ENCODE measurements around the gene PRRT1.

The PRRT1 gene

DNA sequence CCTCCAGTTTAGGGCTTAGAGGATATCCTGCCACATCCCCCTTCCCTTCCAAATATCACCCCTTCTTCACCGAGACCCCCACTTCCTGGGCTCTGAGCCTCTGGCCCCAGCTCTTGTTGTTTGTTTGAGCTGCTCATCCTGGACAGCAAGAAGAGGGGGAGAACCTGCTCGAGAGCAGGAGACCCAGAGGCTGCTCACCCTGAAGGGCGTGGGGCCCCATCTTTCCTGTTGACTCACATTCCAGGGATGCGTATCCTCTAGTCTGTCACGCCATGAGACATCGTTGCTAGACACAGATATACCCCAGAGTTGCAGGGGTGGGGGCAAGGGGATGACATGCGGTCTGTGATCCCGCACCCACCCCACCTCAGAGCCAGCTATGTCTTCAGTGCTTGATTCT is 36.9 kb downstream of the PRRT1 start:
- TF ChIP-seq, protein P1, sequence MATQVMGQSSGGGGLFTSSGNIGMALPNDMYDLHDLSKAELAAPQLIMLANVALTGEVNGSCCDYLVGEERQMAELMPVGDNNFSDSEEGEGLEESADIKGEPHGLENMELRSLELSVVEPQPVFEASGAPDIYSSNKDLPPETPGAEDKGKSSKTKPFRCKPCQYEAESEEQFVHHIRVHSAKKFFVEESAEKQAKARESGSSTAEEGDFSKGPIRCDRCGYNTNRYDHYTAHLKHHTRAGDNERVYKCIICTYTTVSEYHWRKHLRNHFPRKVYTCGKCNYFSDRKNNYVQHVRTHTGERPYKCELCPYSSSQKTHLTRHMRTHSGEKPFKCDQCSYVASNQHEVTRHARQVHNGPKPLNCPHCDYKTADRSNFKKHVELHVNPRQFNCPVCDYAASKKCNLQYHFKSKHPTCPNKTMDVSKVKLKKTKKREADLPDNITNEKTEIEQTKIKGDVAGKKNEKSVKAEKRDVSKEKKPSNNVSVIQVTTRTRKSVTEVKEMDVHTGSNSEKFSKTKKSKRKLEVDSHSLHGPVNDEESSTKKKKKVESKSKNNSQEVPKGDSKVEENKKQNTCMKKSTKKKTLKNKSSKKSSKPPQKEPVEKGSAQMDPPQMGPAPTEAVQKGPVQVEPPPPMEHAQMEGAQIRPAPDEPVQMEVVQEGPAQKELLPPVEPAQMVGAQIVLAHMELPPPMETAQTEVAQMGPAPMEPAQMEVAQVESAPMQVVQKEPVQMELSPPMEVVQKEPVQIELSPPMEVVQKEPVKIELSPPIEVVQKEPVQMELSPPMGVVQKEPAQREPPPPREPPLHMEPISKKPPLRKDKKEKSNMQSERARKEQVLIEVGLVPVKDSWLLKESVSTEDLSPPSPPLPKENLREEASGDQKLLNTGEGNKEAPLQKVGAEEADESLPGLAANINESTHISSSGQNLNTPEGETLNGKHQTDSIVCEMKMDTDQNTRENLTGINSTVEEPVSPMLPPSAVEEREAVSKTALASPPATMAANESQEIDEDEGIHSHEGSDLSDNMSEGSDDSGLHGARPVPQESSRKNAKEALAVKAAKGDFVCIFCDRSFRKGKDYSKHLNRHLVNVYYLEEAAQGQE (IDR thresholded peaks at IDR 0.05; ENCODE audit: insufficient read depth in 1 of 2, low read depth in 2 of 2, low read length in 2 of 2): no peak
- TF ChIP-seq FOXP2 (optimal IDR thresholded peaks at IDR 0.05; ENCODE audit: borderline replicate concordance, extremely low read depth, extremely low read length, insufficient read depth): no peak
- no peak for TF ChIP-seq POLR2AphosphoS5 (IDR thresholded peaks at IDR 0.05; ENCODE audit: low read depth, low read length)
- TF ChIP-seq TAF1 (IDR thresholded peaks at IDR 0.05; ENCODE audit: borderline replicate concordance, insufficient read depth, low read length): no peak
- TF ChIP-seq SIN3A (IDR thresholded peaks at IDR 0.05; ENCODE audit: borderline replicate concordance, insufficient read depth, low read length): no peak

DNA sequence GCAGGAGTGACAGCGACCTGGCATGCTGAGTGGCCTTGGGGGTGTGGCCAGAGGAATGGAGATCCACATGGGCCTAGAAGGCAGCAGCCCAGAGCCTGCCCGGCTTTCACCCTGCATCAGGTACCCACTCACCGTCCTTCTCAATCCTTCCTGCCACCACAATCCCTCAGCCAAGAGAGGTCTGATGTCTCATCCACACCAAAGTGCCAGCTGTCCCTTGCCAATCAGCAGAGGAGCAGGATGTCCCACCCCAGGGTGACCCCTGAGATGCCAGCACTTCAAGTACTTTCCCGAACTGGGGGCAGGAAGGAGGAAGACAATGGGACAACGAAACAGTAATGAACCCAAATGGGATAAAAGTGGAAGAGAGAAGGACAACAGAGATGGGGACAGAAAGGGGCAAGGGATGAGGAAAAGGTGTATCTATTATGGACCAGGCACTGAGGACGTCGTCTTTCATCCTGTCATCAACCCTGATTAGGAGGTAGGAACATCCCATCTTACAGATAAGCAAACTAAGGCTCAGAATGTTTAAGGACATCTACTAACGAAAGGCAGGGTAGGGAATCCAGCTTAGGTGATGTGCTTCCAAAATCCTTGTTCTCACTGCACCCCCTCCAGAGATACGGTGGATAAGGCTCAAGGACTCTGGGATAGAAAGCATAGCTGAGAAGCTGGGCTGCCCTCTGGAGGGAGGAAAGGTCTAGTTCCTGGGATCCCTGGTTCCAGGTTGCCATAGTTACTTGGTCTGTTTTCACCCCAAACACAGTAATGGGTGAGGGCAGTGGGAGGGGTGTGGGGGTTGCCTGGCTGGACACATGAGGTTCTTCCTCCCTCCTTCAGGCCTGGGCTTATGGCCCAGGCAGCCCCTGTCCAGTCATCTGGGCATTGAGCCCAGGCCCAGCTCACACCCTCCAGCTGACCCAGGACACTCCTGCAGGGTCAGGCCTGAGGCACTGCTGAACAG is 38.1 kb downstream of the PRRT1 start:
- TF ChIP-seq SIN3A (IDR thresholded peaks at IDR 0.05; ENCODE audit: borderline replicate concordance, insufficient read depth, low read length): no peak
- TF ChIP-seq TAF1 (IDR thresholded peaks at IDR 0.05; ENCODE audit: borderline replicate concordance, insufficient read depth, low read length): no peak
- no peak; the same call in 1 of the 2 replicates for TF ChIP-seq POLR2AphosphoS5 (IDR thresholded peaks at IDR 0.05; ENCODE audit: low read depth, low read length)
- TF ChIP-seq, protein P1 (IDR thresholded peaks at IDR 0.05; ENCODE audit: insufficient read depth in 1 of 2, low read depth in 2 of 2, low read length in 2 of 2): no peak
- TF ChIP-seq FOXP2 (optimal IDR thresholded peaks at IDR 0.05; ENCODE audit: borderline replicate concordance, extremely low read depth, extremely low read length, insufficient read depth): no peak

DNA sequence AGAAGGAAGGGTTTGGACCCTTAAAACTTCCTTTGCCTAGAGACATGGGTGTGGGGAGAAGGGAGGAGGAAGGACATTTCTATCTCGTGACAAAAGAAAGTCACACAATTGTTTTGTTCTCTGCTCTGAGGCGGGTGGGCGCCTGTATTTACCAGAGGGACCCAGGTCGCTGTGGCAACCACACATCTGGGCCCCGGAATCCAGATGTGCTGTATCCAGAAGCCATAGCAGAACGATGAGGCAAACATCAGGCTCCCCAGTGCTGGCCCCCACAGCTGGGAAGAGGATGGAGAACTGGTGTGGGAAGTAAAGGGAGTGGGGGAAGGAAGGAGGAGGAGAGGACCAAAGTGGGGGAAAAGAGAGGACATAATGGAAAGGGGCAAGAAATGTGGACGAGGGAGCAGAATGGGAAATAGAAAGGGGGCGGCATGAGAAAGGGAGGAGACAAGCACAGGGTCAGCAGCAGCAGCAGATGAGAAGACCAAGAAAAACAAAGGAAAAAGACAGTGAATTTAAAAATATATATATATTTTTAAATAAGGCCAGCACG is 39.2 kb downstream of the PRRT1 start:
- TF ChIP-seq POLR2AphosphoS5 (IDR thresholded peaks at IDR 0.05; ENCODE audit: low read depth, low read length): no peak
- TF ChIP-seq, protein P1 (IDR thresholded peaks at IDR 0.05; ENCODE audit: insufficient read depth in 1 of 2, low read depth in 2 of 2, low read length in 2 of 2): no peak
- TF ChIP-seq TAF1 (IDR thresholded peaks at IDR 0.05; ENCODE audit: borderline replicate concordance, insufficient read depth, low read length): no peak
- no peak for TF ChIP-seq SIN3A (IDR thresholded peaks at IDR 0.05; ENCODE audit: borderline replicate concordance, insufficient read depth, low read length)
- TF ChIP-seq FOXP2 (optimal IDR thresholded peaks at IDR 0.05; ENCODE audit: borderline replicate concordance, extremely low read depth, extremely low read length, insufficient read depth): no peak

DNA sequence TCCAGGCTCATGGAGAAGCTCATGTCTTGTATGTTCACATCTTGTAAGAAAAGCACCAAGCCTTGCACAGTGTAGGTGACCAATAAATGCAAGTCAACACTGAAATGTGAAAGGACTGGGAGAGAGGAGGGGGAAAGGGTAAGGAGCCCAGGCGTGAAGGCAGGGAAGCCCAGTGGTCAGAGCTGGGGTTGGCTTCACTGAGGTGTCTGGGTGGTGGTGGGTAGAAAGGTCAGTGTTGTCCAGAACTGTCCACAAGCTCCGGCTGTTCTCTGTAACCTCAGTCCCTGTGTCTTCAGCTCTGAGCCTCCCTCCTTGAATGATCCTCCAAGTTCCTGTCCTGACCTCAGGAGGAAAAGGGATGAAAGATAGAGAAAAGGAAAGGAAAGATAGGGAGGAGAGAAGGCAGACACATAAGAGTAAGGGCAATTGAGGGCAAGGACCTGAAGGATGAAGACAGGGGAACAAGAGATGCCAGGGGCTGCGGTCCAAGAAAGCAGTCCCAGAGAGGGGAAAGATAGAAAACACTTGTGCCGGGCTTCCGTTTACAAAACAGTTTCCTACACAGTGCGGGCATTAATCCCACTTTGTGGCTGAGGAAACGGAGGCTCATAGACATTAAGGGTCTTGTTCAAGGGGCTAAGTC is 40.2 kb downstream of the PRRT1 start:
- TF ChIP-seq FOXP2 (optimal IDR thresholded peaks at IDR 0.05; ENCODE audit: borderline replicate concordance, extremely low read depth, extremely low read length, insufficient read depth): no peak
- TF ChIP-seq POLR2AphosphoS5 (IDR thresholded peaks at IDR 0.05; ENCODE audit: low read depth, low read length): no peak
- TF ChIP-seq TAF1 (IDR thresholded peaks at IDR 0.05; ENCODE audit: borderline replicate concordance, insufficient read depth, low read length): no peak
- no peak for TF ChIP-seq SIN3A (IDR thresholded peaks at IDR 0.05; ENCODE audit: borderline replicate concordance, insufficient read depth, low read length)
- TF ChIP-seq, protein P1 (IDR thresholded peaks at IDR 0.05; ENCODE audit: insufficient read depth in 1 of 2, low read depth in 2 of 2, low read length in 2 of 2): no peak
